Osteocyte (in vitro differentiated cells): ENCODE results near the gene ST3GAL3. TPM values are rescaled to one million over a fixed set of nuclear protein-coding genes. Genes with fewer than 3 reads are reported as not detected.
"Not testable (repeated sequence)": the region's sequence is repeated elsewhere in the genome, so short reads cannot be mapped to it uniquely, and the experiment has no call there.

Experiments used
- DNase-seq: peaks from one replicate; pipeline ENCODE4 v3.0.0; 2021; ENCODE audit warnings: mixed read lengths; ENCODE audit not compliant: unreplicated experiment; ENCODE audit errors: extremely low spot score
- H3K27ac Mint-ChIP-seq: one replicate; pipeline ENCODE4 v1.8.0; 2021; ENCODE audit warnings: mild to moderate bottlenecking, mixed read lengths; ENCODE audit not compliant: unreplicated experiment
- H3K27me3 Mint-ChIP-seq: one replicate; pipeline ENCODE4 v1.8.0; 2021; ENCODE audit warnings: mixed read lengths; ENCODE audit not compliant: unreplicated experiment
- H3K36me3 Mint-ChIP-seq: one replicate; pipeline ENCODE4 v1.8.0; 2021; ENCODE audit warnings: mixed read lengths; ENCODE audit not compliant: unreplicated experiment
- H3K4me1 Mint-ChIP-seq: one replicate; pipeline ENCODE4 v1.8.0; 2021; ENCODE audit warnings: mixed read lengths; ENCODE audit not compliant: unreplicated experiment
- H3K4me3 Mint-ChIP-seq: one replicate; pipeline ENCODE4 v1.8.0; 2021; ENCODE audit warnings: mild to moderate bottlenecking, moderate library complexity, mixed read lengths; ENCODE audit not compliant: unreplicated experiment
- H3K9me3 Mint-ChIP-seq: one replicate; pipeline ENCODE4 v1.8.0; 2021; ENCODE audit warnings: mixed read lengths; ENCODE audit not compliant: unreplicated experiment
- total RNA-seq: library from RNA; stranded (reverse); gene quantifications from 2 replicates; pipeline ENCODE4 v1.2.1, GENCODE V29; 2021
- TF ChIP-seq, protein P1 (sequence below): fragments of 200-600 bp; sonication (generic); IDR thresholded peaks from 2 replicates; pipeline ENCODE4 v1.5.0; 2021; ENCODE audit warnings: antibody characterized with exemption, mild to moderate bottlenecking, moderate library complexity

ST3GAL3 gene
- total RNA-seq, 1 donor from 2014 or later: 26.4 TPM

GRCh38 chr1:43831851-43832250 is 124.5 kb downstream of the ST3GAL3 start:
- TF ChIP-seq, protein P1, sequence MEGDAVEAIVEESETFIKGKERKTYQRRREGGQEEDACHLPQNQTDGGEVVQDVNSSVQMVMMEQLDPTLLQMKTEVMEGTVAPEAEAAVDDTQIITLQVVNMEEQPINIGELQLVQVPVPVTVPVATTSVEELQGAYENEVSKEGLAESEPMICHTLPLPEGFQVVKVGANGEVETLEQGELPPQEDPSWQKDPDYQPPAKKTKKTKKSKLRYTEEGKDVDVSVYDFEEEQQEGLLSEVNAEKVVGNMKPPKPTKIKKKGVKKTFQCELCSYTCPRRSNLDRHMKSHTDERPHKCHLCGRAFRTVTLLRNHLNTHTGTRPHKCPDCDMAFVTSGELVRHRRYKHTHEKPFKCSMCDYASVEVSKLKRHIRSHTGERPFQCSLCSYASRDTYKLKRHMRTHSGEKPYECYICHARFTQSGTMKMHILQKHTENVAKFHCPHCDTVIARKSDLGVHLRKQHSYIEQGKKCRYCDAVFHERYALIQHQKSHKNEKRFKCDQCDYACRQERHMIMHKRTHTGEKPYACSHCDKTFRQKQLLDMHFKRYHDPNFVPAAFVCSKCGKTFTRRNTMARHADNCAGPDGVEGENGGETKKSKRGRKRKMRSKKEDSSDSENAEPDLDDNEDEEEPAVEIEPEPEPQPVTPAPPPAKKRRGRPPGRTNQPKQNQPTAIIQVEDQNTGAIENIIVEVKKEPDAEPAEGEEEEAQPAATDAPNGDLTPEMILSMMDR: no peak
- peaks cover 46% of the 10 kb centered on the region for H3K4me1 Mint-ChIP-seq
- H3K27me3 Mint-ChIP-seq: no peaks in the 10 kb centered on the region
- H3K27ac Mint-ChIP-seq: no peak overlapping the region
- no peak overlapping the region for H3K4me3 Mint-ChIP-seq
- H3K9me3 Mint-ChIP-seq: no peaks in the 10 kb centered on the region
- H3K36me3 Mint-ChIP-seq: peaks cover 11% of the 10 kb centered on the region
- no peak for DNase-seq

DNA sequence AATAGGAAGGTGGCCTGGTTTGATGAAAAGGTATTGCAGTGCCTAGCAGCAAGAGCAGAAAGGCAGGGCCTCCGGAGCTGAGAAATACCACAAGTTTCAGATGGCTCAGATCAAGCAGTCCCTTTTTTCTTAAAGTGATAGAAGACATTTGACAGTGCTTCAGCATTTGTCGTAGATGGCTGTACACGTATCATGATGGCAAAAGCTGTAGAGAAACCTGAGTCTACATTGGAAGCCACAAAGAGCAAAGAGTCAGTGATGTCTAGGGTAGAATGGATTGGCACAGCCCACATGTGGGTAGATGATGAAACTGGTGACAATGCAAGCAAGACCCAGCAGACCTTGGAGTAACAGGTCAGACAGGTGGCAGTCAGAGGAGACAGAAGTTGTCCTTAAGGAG is 124.9 kb downstream of the ST3GAL3 start:
- no peak for DNase-seq
- no peak overlapping the region for H3K4me3 Mint-ChIP-seq
- no peaks in the 10 kb centered on the region for H3K27me3 Mint-ChIP-seq
- H3K9me3 Mint-ChIP-seq: no peaks in the 10 kb centered on the region
- TF ChIP-seq, protein P1: no peak
- H3K36me3 Mint-ChIP-seq: peaks cover 10% of the 10 kb centered on the region
- H3K4me1 Mint-ChIP-seq: peaks cover 50% of the 10 kb centered on the region
- H3K27ac Mint-ChIP-seq: no peak overlapping the region

GRCh38 chr1:43832998-43833397 is 125.7 kb downstream of the ST3GAL3 start:
- Mint-ChIP-seq H3K9me3 (no peaks in the 10 kb centered on the region), H3K27me3 (no peaks in the 10 kb centered on the region), H3K4me1 (peaks cover 56% of the 10 kb centered on the region), H3K36me3 (peaks cover 2% of the 10 kb centered on the region), H3K4me3 (no peak overlapping the region), H3K27ac (no peak overlapping the region)
- TF ChIP-seq, protein P1: no peak
- DNase-seq: no peak

- not testable (repeated sequence) for H3K27me3 Mint-ChIP-seq, H3K9me3 Mint-ChIP-seq, DNase-seq, H3K36me3 Mint-ChIP-seq
- Mint-ChIP-seq H3K27ac (peak overlapping the region; percentile 79), H3K4me1 (peaks cover 65% of the 10 kb centered on the region), H3K4me3 (peak overlapping the region; percentile 11)
These were observed 126.6 kb downstream of the ST3GAL3 start for GRCh38 chr1:43833902-43834279.

DNA sequence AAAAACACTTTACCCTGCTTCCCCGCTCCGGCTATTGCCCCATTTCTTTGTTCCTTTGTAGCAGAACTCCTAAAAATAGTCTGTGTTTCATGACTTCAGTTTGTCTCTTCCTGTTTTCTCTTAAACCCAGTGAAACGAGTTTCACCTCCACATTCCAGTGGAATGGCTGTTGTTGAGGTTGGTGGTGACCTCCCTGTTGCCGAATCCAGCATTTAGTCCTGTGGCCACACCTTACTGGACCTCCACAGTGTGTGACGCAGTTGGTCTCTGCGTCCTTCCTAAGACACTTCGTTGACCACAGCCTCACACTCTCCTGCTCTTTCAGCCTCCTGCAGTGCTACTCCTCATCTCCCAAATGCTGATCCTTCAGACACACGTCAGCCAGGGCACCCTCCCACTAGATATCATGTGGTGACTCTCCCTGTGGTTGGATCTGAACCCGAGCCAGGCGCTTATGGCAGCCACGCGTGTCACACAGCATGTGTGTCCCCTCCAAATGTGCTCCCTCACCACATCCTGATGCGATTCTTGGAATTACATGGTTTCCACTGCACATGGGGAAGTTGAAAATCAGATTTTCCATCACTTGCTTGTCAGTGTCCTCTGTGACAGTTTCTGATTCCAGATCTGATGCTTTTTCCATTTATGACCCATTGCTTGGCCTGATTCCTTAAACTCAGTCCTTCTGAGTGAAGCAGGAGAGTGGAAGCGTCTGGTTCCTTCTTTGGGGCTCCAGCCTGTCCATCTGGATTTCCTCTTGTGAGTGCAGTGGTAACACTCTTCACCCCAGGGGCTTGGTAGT is 127.1 kb downstream of the ST3GAL3 start:
- peak overlapping the region; percentile 11 for H3K4me3 Mint-ChIP-seq
- H3K9me3 Mint-ChIP-seq: no peaks in the 10 kb centered on the region
- peaks cover 71% of the 10 kb centered on the region for H3K4me1 Mint-ChIP-seq
- H3K36me3 Mint-ChIP-seq: peaks cover 2% of the 10 kb centered on the region
- peak overlapping the region; percentile 79 for H3K27ac Mint-ChIP-seq
- TF ChIP-seq, protein P1: no peak
- no peaks in the 10 kb centered on the region for H3K27me3 Mint-ChIP-seq
- no peak for DNase-seq
